ENCODE data around the gene GRAMD2A. TPM values are rescaled to one million over a fixed set of nuclear protein-coding genes. Genes with fewer than 3 reads are reported as not detected.

GRAMD2A gene
- polyA plus RNA-seq, 2 donors, result 1.1 to 1.6 TPM

GRCh38 chr15:72202801-72203506 is 5.4 kb upstream of the GRAMD2A start:
- Histone ChIP-seq H3K27me3 (ENCODE audit: control insufficient read depth in 1 of 2, insufficient read depth in 2 of 2, low read length in 2 of 2) (no peaks in the 10 kb centered on the region), H3K4me1 (ENCODE audit: control insufficient read depth in 2 of 2, insufficient read depth in 2 of 2, low read length in 1 of 2) (peaks cover 6 to 11% of the 10 kb centered on the region in 2 donors), H3K9me3 (ENCODE audit: control insufficient read depth in 2 of 2, insufficient read depth in 1 of 2, low read depth in 1 of 2, low read length in 1 of 2) (no peaks in the 10 kb centered on the region), H3K36me3 (ENCODE audit: control insufficient read depth in 2 of 2, insufficient read depth in 2 of 2, low read length in 1 of 2) (peaks cover 38 to 78% of the 10 kb centered on the region in 2 donors), H3K27ac (ENCODE audit: low read depth in 2 of 2, low read length in 1 of 2) (peak overlapping the region; percentile 62 to 74), H3K4me3 (ENCODE audit: low read depth in 1 of 2, low read length in 2 of 2) (no peak overlapping the region)
- 55 to 63% methylated on average over 8 of the region's 8 CpGs for WGBS, 2 donors

DNA sequence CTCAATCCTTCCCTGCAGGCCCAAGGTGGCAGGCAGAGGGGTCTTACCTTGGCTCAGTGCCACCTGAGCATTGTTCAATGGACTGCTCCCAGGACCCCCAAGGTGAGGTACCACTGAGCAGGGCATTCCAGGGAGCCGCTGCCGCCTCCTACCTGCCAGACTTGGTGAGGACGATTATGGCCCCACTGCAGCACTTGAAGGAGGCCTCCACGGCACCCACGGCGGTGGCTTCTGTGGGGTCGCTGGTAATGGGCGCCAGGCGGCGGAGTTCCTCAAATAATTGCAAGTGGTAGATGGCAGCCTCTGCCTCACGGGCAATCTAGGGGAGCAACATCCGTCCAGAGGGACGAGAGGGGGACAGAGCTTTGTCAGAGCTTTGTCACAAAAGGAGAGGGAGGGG is 4.7 kb upstream of the GRAMD2A start:
- no peak overlapping the region for H3K4me3 ChIP-seq (ENCODE audit: low read depth in 1 of 2, low read length in 2 of 2)
- peak overlapping the region in 1 of 2 donors; percentile 74 for H3K27ac ChIP-seq (ENCODE audit: low read depth in 2 of 2, low read length in 1 of 2)
- 86 to 89% methylated on average over 13 of the region's 13 CpGs for WGBS, 2 donors
- peaks cover 32 to 72% of the 10 kb centered on the region in 2 donors for H3K36me3 ChIP-seq (ENCODE audit: control insufficient read depth in 2 of 2, insufficient read depth in 2 of 2, low read length in 1 of 2)
- H3K4me1 ChIP-seq (ENCODE audit: control insufficient read depth in 2 of 2, insufficient read depth in 2 of 2, low read length in 1 of 2), result peaks cover 6 to 11% of the 10 kb centered on the region in 2 donors
- H3K9me3 ChIP-seq (ENCODE audit: control insufficient read depth in 2 of 2, insufficient read depth in 1 of 2, low read depth in 1 of 2, low read length in 1 of 2), result no peaks in the 10 kb centered on the region
- H3K27me3 ChIP-seq (ENCODE audit: control insufficient read depth in 1 of 2, insufficient read depth in 2 of 2, low read length in 2 of 2), result no peaks in the 10 kb centered on the region

- H3K27ac ChIP-seq (ENCODE audit: low read depth in 2 of 2, low read length in 1 of 2), result peak overlapping the region in 1 of 2 donors; percentile 14
- H3K4me3 ChIP-seq (ENCODE audit: low read depth in 1 of 2, low read length in 2 of 2), result no peak overlapping the region
- 60 to 70% methylated on average over 3 of the region's 3 CpGs for WGBS, 2 donors
- H3K9me3 ChIP-seq (ENCODE audit: control insufficient read depth in 2 of 2, insufficient read depth in 1 of 2, low read depth in 1 of 2, low read length in 1 of 2), result no peaks in the 10 kb centered on the region
- H3K36me3 ChIP-seq (ENCODE audit: control insufficient read depth in 2 of 2, insufficient read depth in 2 of 2, low read length in 1 of 2), result peaks cover 25 to 63% of the 10 kb centered on the region in 2 donors
- H3K4me1 ChIP-seq (ENCODE audit: control insufficient read depth in 2 of 2, insufficient read depth in 2 of 2, low read length in 1 of 2), result peaks cover 6 to 18% of the 10 kb centered on the region in 2 donors
- no peaks in the 10 kb centered on the region for H3K27me3 ChIP-seq (ENCODE audit: control insufficient read depth in 1 of 2, insufficient read depth in 2 of 2, low read length in 2 of 2)
Measured at GRCh38 chr15:72201391-72201921, 3.9 kb upstream of the GRAMD2A start.

- WGBS, 2 donors, result 78 to 83% methylated on average over 15 of the region's 15 CpGs
- Histone ChIP-seq H3K4me3 (ENCODE audit: low read depth in 1 of 2, low read length in 2 of 2) (no peak overlapping the region), H3K9me3 (ENCODE audit: control insufficient read depth in 2 of 2, insufficient read depth in 1 of 2, low read depth in 1 of 2, low read length in 1 of 2) (no peaks in the 10 kb centered on the region), H3K27ac (ENCODE audit: low read depth in 2 of 2, low read length in 1 of 2) (peak overlapping the region in 1 of 2 donors; percentile 14), H3K27me3 (ENCODE audit: control insufficient read depth in 1 of 2, insufficient read depth in 2 of 2, low read length in 2 of 2) (no peaks in the 10 kb centered on the region), H3K36me3 (ENCODE audit: control insufficient read depth in 2 of 2, insufficient read depth in 2 of 2, low read length in 1 of 2) (peaks cover 21 to 56% of the 10 kb centered on the region in 2 donors), H3K4me1 (ENCODE audit: control insufficient read depth in 2 of 2, insufficient read depth in 2 of 2, low read length in 1 of 2) (peaks cover 8 to 16% of the 10 kb centered on the region in 2 donors)
Measured at GRCh38 chr15:72200395-72201237, 3.0 kb upstream of the GRAMD2A start.

DNA sequence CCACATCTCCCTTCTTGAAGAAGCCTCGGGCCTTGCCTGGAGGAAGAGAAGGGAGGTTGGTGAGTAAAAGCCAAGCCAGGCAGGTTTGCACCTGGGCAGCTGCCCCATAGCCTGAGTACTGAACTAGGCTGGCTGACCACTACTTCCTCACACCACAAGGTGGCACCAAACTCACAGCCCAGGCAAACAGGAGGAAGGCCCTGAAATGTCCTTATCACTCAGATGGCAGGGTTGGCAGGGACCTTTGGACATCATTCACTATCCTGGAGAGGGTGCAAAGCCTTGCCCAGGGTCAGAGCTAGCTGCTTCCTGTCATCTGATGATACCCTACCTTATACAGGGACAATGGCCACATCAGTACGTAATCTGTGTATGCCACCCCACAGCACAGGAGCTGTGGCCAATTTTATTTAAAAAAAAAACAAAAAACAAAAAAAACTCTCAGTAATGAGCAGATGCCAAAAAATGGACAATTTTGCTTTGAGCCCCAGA is 2.2 kb upstream of the GRAMD2A start:
- Histone ChIP-seq H3K27ac (ENCODE audit: low read depth in 2 of 2, low read length in 1 of 2) (no peak overlapping the region), H3K9me3 (ENCODE audit: control insufficient read depth in 2 of 2, insufficient read depth in 1 of 2, low read depth in 1 of 2, low read length in 1 of 2) (no peaks in the 10 kb centered on the region), H3K27me3 (ENCODE audit: control insufficient read depth in 1 of 2, insufficient read depth in 2 of 2, low read length in 2 of 2) (no peaks in the 10 kb centered on the region), H3K4me3 (ENCODE audit: low read depth in 1 of 2, low read length in 2 of 2) (no peak overlapping the region), H3K4me1 (ENCODE audit: control insufficient read depth in 2 of 2, insufficient read depth in 2 of 2, low read length in 1 of 2) (peaks cover 8 to 16% of the 10 kb centered on the region in 2 donors), H3K36me3 (ENCODE audit: control insufficient read depth in 2 of 2, insufficient read depth in 2 of 2, low read length in 1 of 2) (peaks cover 14 to 50% of the 10 kb centered on the region in 2 donors)
- 33 to 44% methylated on average over 2 of the region's 2 CpGs for WGBS, 2 donors

- Histone ChIP-seq H3K36me3 (ENCODE audit: control insufficient read depth in 2 of 2, insufficient read depth in 2 of 2, low read length in 1 of 2) (peaks cover 12 to 47% of the 10 kb centered on the region in 2 donors), H3K27ac (ENCODE audit: low read depth in 2 of 2, low read length in 1 of 2) (no peak overlapping the region), H3K4me1 (ENCODE audit: control insufficient read depth in 2 of 2, insufficient read depth in 2 of 2, low read length in 1 of 2) (peaks cover 8 to 16% of the 10 kb centered on the region in 2 donors), H3K4me3 (ENCODE audit: low read depth in 1 of 2, low read length in 2 of 2) (no peak overlapping the region), H3K9me3 (ENCODE audit: control insufficient read depth in 2 of 2, insufficient read depth in 1 of 2, low read depth in 1 of 2, low read length in 1 of 2) (no peaks in the 10 kb centered on the region), H3K27me3 (ENCODE audit: control insufficient read depth in 1 of 2, insufficient read depth in 2 of 2, low read length in 2 of 2) (no peaks in the 10 kb centered on the region)
- 65 to 71% methylated on average over 2 of the region's 2 CpGs for WGBS, 2 donors
Measured at GRCh38 chr15:72199205-72199515, 1.6 kb upstream of the GRAMD2A start.

DNA sequence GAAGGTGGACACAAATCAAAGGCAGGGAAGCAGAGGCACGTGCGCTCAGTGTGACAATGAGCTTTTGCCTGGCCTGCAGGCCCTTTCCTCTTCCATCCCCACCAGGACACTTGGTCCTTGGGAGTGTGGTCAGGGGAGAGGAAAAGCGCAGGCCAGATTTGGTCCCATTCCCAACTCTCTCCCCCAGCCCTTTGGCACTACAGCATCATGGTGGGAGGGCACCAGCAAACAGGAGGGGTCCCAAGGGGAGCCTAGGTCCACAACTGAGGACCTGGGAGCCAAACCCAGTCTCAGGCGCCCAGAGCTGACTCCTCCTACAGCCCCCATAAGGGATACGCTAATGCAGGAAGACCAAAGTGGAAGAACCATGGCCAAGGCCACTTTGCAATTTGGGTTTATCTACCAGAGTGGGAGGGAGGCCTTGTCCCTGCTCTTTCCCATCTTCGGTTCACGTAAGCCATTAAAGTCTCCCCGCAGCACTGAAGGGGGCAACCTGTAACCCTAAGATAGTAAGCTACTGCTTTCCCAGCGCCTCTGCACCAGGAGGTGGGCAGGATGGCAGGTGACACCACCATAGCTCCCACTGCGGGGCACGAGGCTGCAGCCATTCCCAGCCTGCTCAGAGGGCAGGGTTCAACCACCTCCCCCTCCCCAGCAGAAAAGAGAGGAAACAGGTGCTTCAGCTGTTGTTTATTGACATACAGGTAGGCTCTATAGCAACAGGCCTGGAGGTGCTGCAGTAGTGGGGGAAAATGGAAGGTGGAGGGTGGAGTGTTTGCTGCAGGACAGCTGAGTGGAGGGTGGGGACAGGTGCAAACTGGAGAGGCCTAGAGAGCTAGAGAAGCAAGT is 993 bp upstream of the GRAMD2A start:
- no peaks in the 10 kb centered on the region for H3K27me3 ChIP-seq (ENCODE audit: control insufficient read depth in 1 of 2, insufficient read depth in 2 of 2, low read length in 2 of 2)
- WGBS, 2 donors, result 70 to 74% methylated on average over 10 to 11 of the region's 11 CpGs
- no peak overlapping the region for H3K4me3 ChIP-seq (ENCODE audit: low read depth in 1 of 2, low read length in 2 of 2)
- peaks cover 12 to 44% of the 10 kb centered on the region in 2 donors for H3K36me3 ChIP-seq (ENCODE audit: control insufficient read depth in 2 of 2, insufficient read depth in 2 of 2, low read length in 1 of 2)
- H3K9me3 ChIP-seq (ENCODE audit: control insufficient read depth in 2 of 2, insufficient read depth in 1 of 2, low read depth in 1 of 2, low read length in 1 of 2), result no peaks in the 10 kb centered on the region
- H3K4me1 ChIP-seq (ENCODE audit: control insufficient read depth in 2 of 2, insufficient read depth in 2 of 2, low read length in 1 of 2), result peaks cover 8 to 16% of the 10 kb centered on the region in 2 donors
- no peak overlapping the region for H3K27ac ChIP-seq (ENCODE audit: low read depth in 2 of 2, low read length in 1 of 2)

DNA sequence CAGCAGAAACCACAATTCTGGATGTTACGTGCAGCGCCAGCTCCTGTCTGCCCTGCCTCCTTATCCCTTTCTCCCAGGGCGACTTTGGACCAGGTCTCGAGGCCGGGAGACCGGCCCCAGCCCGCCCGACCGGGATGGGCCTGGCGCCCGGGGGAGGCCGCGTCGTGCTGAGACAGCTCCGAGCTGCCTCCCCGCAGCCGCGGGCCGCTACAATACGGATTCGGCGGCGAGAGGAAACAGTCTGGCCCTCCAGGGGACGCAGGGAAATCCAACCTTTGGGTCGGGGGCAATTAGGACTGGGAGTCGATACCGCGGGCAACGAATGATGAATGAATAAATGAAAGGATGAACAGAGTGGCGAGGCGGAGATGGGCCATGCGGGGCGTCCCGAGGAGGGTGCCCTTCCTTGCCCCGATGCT is 537 bp downstream of the GRAMD2A start:
- H3K36me3 ChIP-seq (ENCODE audit: control insufficient read depth in 2 of 2, insufficient read depth in 2 of 2, low read length in 1 of 2), result peaks cover 12 to 33% of the 10 kb centered on the region in 2 donors
- H3K9me3 ChIP-seq (ENCODE audit: control insufficient read depth in 2 of 2, insufficient read depth in 1 of 2, low read depth in 1 of 2, low read length in 1 of 2), result no peaks in the 10 kb centered on the region
- H3K27ac ChIP-seq (ENCODE audit: low read depth in 2 of 2, low read length in 1 of 2), result peak overlapping the region; percentile 3 to 14
- peak overlapping the region; percentile 57 to 60 for H3K4me3 ChIP-seq (ENCODE audit: low read depth in 1 of 2, low read length in 2 of 2)
- no peaks in the 10 kb centered on the region for H3K27me3 ChIP-seq (ENCODE audit: control insufficient read depth in 1 of 2, insufficient read depth in 2 of 2, low read length in 2 of 2)
- 11 to 12% methylated on average over 35 of the region's 35 CpGs for WGBS, 2 donors
- peaks cover 2 to 7% of the 10 kb centered on the region in 2 donors for H3K4me1 ChIP-seq (ENCODE audit: control insufficient read depth in 2 of 2, insufficient read depth in 2 of 2, low read length in 1 of 2)
